Gastrocnemius medialis (tissue), 4 donors: ENCODE data around the gene PLPP4.

ENCODE experiments used
- CTCF ChIP-seq, 5 experiments: fragments of 450-650 bp in 3 of 5; fragments of 200-600 bp in 2 of 5; sonication (generic) in 2 of 5; IDR thresholded peaks in 4 of 5; conservative IDR thresholded peaks in 1 of 5; 1 replicate in 4 of 5; 2 replicates in 1 of 5; pipeline ENCODE4 v1.5.1; 2016 to 2019; ENCODE audit warnings: antibody characterized with exemption in 5 of 5, mild to moderate bottlenecking in 3 of 5, moderate library complexity in 3 of 5
- POLR2A ChIP-seq, 2 donors: fragments of 450-650 bp; IDR thresholded peaks; one replicate each; pipeline ENCODE4 v1.6.1; 2017; ENCODE audit warnings: antibody characterized with exemption in 2 of 2, mild to moderate bottlenecking in 2 of 2, moderate library complexity in 2 of 2

- TF ChIP-seq POLR2A (IDR thresholded peaks at IDR 0.05) (no peak), CTCF (IDR thresholded peaks at IDR 0.05 in 4 of 5, conservative IDR thresholded peaks at IDR 0.05 in 1 of 5) (no peak)
Observed at GRCh38 chr10:120511165-120511564, 54.1 kb downstream of the PLPP4 start.
